ENCODE results near the gene HIVEP1. TPM values are rescaled to one million over a fixed set of nuclear protein-coding genes. Genes with fewer than 3 reads are reported as not detected.

Gene HIVEP1
- total RNA-seq, 2 experiments from 2014 or later = 22.1 to 22.6 TPM

GRCh38 chr6:12047792-12048432 is 35.8 kb downstream of the HIVEP1 start:
- ChIA-PET POLR2A (interaction anchor here (0.6 to 1.0 kb wide), 3 partner anchors 18 to 69 kb away, joined by 3 read pairs; no protein-coding TSS in a partner anchor), CTCF (ENCODE audit: unreplicated experiment) (no interaction called here)
- H3K27ac ChIP-seq (ENCODE audit: low read depth, low read length, poor library complexity, severe bottlenecking) = peak overlapping the region; percentile 55
- peaks cover 57% of the 10 kb centered on the region; the same call in 1 of the 2 replicates for H3K79me2 ChIP-seq (ENCODE audit: insufficient read depth, low read depth, low read length)
- peaks cover 7% of the 10 kb centered on the region; the same call in 1 of the 2 replicates for H3K9me3 ChIP-seq (ENCODE audit: low read length)
- no TSS peak for BruUV-seq (replicated peaks)
- TF ChIP-seq CTCF (conservative IDR thresholded peaks at IDR 0.05; ENCODE audit: low read length) (no peak), EZH2phosphoT487 (IDR thresholded peaks at IDR 0.05; ENCODE audit: borderline replicate concordance, low read depth, low read length) (no peak)
- H3K36me3 ChIP-seq (ENCODE audit: insufficient read depth, low read length) = peaks cover 26% of the 10 kb centered on the region
- peak overlapping the region; percentile 49 for H2AFZ ChIP-seq (ENCODE audit: low read length)
- peak; percentile 7 for DNase-seq (ENCODE audit: low spot score)
- intact Hi-C loops (cut with micrococcal nuclease; ENCODE audit: unreplicated experiment) = loop anchor here (2.0 kb wide), 1 partner anchor 37 kb away; no protein-coding TSS in a partner anchor
- no peaks in the 10 kb centered on the region for H3K9me2 ChIP-seq (ENCODE audit: insufficient read depth, low read length)
- peaks cover 71% of the 10 kb centered on the region for H3K4me1 ChIP-seq (ENCODE audit: insufficient read depth, low read length, poor library complexity, severe bottlenecking)
- H3K4me2 ChIP-seq (ENCODE audit: low read length) = peak overlapping the region; percentile 65
- no peaks in the 10 kb centered on the region for H4K20me1 ChIP-seq (ENCODE audit: insufficient read depth, low read length)
- peak overlapping the region; percentile 9 for H3K4me3 ChIP-seq (ENCODE audit: low read depth, low read length, poor library complexity, severe bottlenecking)

- Histone ChIP-seq H4K20me1 (ENCODE audit: insufficient read depth, low read length) (no peaks in the 10 kb centered on the region), H3K9me3 (ENCODE audit: low read length) (peaks cover 7% of the 10 kb centered on the region; the same call in 1 of the 2 replicates), H3K27ac (ENCODE audit: low read depth, low read length, poor library complexity, severe bottlenecking) (peak overlapping the region; percentile 45), H2AFZ (ENCODE audit: low read length) (no peak overlapping the region), H3K4me3 (ENCODE audit: low read depth, low read length, poor library complexity, severe bottlenecking) (peak overlapping the region; percentile 35), H3K36me3 (ENCODE audit: insufficient read depth, low read length) (peaks cover 20% of the 10 kb centered on the region), H3K9me2 (ENCODE audit: insufficient read depth, low read length) (no peaks in the 10 kb centered on the region), H3K79me2 (ENCODE audit: insufficient read depth, low read depth, low read length) (peaks cover 59% of the 10 kb centered on the region; the same call in 1 of the 2 replicates), H3K4me1 (ENCODE audit: insufficient read depth, low read length, poor library complexity, severe bottlenecking) (peaks cover 78% of the 10 kb centered on the region), H3K4me2 (ENCODE audit: low read length) (peak overlapping the region; percentile 66)
- BruUV-seq (replicated peaks) = no TSS peak
- DNase-seq (ENCODE audit: low spot score) = no peak
- POLR2A ChIA-PET = interaction anchor here (0.6 kb wide), 1 partner anchor 69 kb away, joined by 3 read pairs; no protein-coding TSS in a partner anchor
- CTCF ChIA-PET (ENCODE audit: unreplicated experiment) = no interaction called here
- intact Hi-C loops (cut with micrococcal nuclease; ENCODE audit: unreplicated experiment) = loop anchor here (2.0 kb wide), 1 partner anchor 38 kb away; no protein-coding TSS in a partner anchor
- TF ChIP-seq EZH2phosphoT487 (IDR thresholded peaks at IDR 0.05; ENCODE audit: borderline replicate concordance, low read depth, low read length) = no peak
- no peak for TF ChIP-seq CTCF (conservative IDR thresholded peaks at IDR 0.05; ENCODE audit: low read length)
These were observed 36.5 kb downstream of the HIVEP1 start for GRCh38 chr6:12048609-12049008.

- peak overlapping the region; percentile 45 for H3K27ac ChIP-seq (ENCODE audit: low read depth, low read length, poor library complexity, severe bottlenecking)
- no peaks in the 10 kb centered on the region for H3K9me2 ChIP-seq (ENCODE audit: insufficient read depth, low read length)
- H2AFZ ChIP-seq (ENCODE audit: low read length) = 0 out of 2 replicates have a peak overlapping the region, but pooled peaks have one; percentile 1
- ChIA-PET CTCF (ENCODE audit: unreplicated experiment) (no interaction called here), POLR2A (interaction anchor here (0.7 to 0.9 kb wide), 2 partner anchors 12 to 18 kb away, joined by 3 read pairs; no protein-coding TSS in a partner anchor)
- H3K9me3 ChIP-seq (ENCODE audit: low read length) = peaks cover 7% of the 10 kb centered on the region; the same call in 1 of the 2 replicates
- peak overlapping the region; percentile 35 for H3K4me3 ChIP-seq (ENCODE audit: low read depth, low read length, poor library complexity, severe bottlenecking)
- intact Hi-C loops (cut with micrococcal nuclease; ENCODE audit: unreplicated experiment) = loop anchor here (2.0 kb wide), 1 partner anchor 38 kb away; no protein-coding TSS in a partner anchor
- peaks cover 81% of the 10 kb centered on the region for H3K4me1 ChIP-seq (ENCODE audit: insufficient read depth, low read length, poor library complexity, severe bottlenecking)
- BruUV-seq (replicated peaks) = no TSS peak
- peaks cover 15% of the 10 kb centered on the region for H3K36me3 ChIP-seq (ENCODE audit: insufficient read depth, low read length)
- H3K79me2 ChIP-seq (ENCODE audit: insufficient read depth, low read depth, low read length) = peaks cover 64% of the 10 kb centered on the region; the same call in 1 of the 2 replicates
- H4K20me1 ChIP-seq (ENCODE audit: insufficient read depth, low read length) = no peaks in the 10 kb centered on the region
- peak; percentile 57 for DNase-seq (ENCODE audit: low spot score)
- peak overlapping the region; percentile 66 for H3K4me2 ChIP-seq (ENCODE audit: low read length)
- TF ChIP-seq EZH2phosphoT487 (IDR thresholded peaks at IDR 0.05; ENCODE audit: borderline replicate concordance, low read depth, low read length) (no peak), CTCF (conservative IDR thresholded peaks at IDR 0.05; ENCODE audit: low read length) (no peak)
These were observed 37.1 kb downstream of the HIVEP1 start for GRCh38 chr6:12049165-12049564.
